GM23338 (cell line): Measurements from ENCODE around the gene EPS8L1.

Source experiments
- EZH2 ChIP-seq: fragments of 200-600 bp; sonication (generic); IDR thresholded peaks from one replicate; pipeline ENCODE4 v1.8.0; 2017; ENCODE audit warnings: antibody characterized with exemption, mild to moderate bottlenecking, low read depth; ENCODE audit not compliant: unreplicated experiment
- EZH2phosphoT487 ChIP-seq: fragments of 200-600 bp; sonication (generic); IDR thresholded peaks from one replicate; pipeline ENCODE4 v1.8.1; 2018; ENCODE audit warnings: antibody characterized with exemption; ENCODE audit not compliant: unreplicated experiment
- POLR2AphosphoS5 ChIP-seq: IDR thresholded peaks from 2 replicates; pipeline ENCODE4 v1.6.1; 2016; ENCODE audit warnings: antibody characterized with exemption, low read depth
- TF ChIP-seq, protein P1 (sequence below): IDR thresholded peaks from one replicate; pipeline ENCODE4 v1.6.1; 2018; ENCODE audit warnings: antibody characterized with exemption; ENCODE audit not compliant: unreplicated experiment
- TF ChIP-seq, protein P2 (sequence below), 2 experiments: fragments of 200-600 bp in 1 of 2; sonication (generic) in 1 of 2; conservative IDR thresholded peaks; 2 replicates each; pipeline versions ENCODE4 v1.5.1 to v1.6.1; 2016 to 2017; ENCODE audit warnings: antibody characterized with exemption in 2 of 2, low read depth in 2 of 2, mild to moderate bottlenecking in 2 of 2, moderate library complexity in 1 of 2

DNA sequence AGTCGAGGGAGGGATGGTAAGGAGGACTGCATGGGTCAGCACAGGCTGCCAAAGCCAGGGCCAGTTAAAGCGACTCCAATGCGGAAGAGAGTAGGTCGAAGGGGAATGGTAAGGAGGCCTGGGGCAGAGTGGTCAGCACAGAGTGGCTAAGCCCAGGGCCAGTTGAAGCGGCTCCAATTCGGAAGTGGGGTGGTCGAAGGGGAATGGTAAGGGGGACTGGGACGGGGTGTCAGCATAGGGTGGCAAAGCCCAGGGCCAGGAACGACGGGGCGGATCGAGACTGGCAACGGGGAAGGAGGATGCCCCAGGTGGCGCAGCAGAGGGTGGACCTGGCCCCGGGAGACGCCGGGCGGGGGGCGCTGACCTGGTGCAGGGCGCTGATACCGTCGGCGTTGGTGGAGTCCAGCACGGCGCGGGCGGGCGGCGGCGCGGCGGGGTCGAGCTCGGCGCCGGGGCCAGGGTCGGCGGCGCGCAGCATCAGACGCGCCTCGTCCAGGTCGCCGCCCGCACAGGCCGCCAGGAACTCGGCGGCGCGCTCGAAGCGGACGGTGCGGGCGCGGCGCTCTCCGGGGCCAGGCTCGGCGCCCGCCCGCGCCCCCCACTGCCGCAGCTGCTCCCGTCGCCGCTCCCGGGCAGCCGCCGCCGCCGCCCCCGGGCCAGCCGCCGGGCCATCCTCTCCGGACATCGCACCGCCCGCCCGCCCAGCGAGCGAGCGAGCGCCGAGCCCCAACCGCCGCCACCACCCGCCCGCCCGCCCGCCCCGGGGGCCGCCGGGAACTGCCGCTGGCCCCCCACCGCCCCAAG is 41.4 kb downstream of the EPS8L1 start, which contains the start of gene PPP1R12C:
- TF ChIP-seq, protein P1, sequence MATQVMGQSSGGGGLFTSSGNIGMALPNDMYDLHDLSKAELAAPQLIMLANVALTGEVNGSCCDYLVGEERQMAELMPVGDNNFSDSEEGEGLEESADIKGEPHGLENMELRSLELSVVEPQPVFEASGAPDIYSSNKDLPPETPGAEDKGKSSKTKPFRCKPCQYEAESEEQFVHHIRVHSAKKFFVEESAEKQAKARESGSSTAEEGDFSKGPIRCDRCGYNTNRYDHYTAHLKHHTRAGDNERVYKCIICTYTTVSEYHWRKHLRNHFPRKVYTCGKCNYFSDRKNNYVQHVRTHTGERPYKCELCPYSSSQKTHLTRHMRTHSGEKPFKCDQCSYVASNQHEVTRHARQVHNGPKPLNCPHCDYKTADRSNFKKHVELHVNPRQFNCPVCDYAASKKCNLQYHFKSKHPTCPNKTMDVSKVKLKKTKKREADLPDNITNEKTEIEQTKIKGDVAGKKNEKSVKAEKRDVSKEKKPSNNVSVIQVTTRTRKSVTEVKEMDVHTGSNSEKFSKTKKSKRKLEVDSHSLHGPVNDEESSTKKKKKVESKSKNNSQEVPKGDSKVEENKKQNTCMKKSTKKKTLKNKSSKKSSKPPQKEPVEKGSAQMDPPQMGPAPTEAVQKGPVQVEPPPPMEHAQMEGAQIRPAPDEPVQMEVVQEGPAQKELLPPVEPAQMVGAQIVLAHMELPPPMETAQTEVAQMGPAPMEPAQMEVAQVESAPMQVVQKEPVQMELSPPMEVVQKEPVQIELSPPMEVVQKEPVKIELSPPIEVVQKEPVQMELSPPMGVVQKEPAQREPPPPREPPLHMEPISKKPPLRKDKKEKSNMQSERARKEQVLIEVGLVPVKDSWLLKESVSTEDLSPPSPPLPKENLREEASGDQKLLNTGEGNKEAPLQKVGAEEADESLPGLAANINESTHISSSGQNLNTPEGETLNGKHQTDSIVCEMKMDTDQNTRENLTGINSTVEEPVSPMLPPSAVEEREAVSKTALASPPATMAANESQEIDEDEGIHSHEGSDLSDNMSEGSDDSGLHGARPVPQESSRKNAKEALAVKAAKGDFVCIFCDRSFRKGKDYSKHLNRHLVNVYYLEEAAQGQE, result no peak
- TF ChIP-seq, protein P2, sequence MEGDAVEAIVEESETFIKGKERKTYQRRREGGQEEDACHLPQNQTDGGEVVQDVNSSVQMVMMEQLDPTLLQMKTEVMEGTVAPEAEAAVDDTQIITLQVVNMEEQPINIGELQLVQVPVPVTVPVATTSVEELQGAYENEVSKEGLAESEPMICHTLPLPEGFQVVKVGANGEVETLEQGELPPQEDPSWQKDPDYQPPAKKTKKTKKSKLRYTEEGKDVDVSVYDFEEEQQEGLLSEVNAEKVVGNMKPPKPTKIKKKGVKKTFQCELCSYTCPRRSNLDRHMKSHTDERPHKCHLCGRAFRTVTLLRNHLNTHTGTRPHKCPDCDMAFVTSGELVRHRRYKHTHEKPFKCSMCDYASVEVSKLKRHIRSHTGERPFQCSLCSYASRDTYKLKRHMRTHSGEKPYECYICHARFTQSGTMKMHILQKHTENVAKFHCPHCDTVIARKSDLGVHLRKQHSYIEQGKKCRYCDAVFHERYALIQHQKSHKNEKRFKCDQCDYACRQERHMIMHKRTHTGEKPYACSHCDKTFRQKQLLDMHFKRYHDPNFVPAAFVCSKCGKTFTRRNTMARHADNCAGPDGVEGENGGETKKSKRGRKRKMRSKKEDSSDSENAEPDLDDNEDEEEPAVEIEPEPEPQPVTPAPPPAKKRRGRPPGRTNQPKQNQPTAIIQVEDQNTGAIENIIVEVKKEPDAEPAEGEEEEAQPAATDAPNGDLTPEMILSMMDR (conservative IDR thresholded peaks at IDR 0.05; ENCODE audit: low read depth in 2 of 2), result no peak
- TF ChIP-seq POLR2AphosphoS5 (no peak), EZH2phosphoT487 (no peak), EZH2 (no peak)
